Inflammatory macrophage treated with lipopolysaccharide for 4 hours (primary cell): ENCODE results near the gene PLA2G6.
"Not testable (repeated sequence)": the region's sequence is repeated elsewhere in the genome, so short reads cannot be mapped to it uniquely, and the experiment has no call there.

Experiments used
- DNase-seq: peaks from one replicate; pipeline ENCODE4 v3.0.0-alpha.2; 2020

Gene PLA2G6

DNA sequence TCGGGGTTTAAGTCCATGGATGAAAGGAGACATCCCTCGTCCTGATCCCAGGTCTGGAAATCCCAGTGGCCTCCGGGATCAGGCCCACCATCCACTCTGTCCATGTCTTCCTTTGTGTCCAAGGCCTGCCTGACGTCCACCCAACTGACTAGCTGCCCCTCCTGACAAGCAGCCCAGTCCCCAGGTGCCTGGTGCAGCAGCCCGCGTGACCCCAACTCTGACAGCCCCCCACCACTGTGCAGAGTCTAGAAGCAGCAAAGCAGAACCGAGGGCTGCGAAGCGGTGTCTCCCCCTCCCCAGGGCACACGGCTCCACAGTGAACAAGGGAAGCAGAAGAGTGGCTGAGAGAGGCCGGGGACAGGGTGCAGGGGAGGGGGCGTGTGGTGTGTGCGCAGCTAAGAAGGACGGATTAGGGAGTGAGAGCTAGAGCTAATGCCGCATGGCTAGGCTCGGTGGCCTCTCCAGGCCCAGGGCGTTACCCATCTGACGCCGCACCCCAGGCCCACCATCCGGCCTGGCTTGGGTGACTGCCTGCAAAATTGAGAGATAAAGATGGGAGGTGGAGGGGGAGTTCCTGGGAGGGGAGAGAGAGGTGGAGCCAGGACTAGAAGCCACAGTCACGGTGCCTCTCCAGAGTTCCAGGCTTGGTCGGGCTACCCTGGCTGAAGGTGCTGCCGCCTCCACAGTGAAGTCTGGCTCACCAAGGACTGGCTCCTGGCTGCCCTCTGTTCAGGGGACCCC is 54.5 kb downstream of the PLA2G6 start:
- DNase-seq: no peak

GRCh38 chr22:38125751-38126201 is 55.9 kb downstream of the PLA2G6 start:
- no peak for DNase-seq

- no peak for DNase-seq
Observed at GRCh38 chr22:38125038-38125610, 56.5 kb downstream of the PLA2G6 start.

DNA sequence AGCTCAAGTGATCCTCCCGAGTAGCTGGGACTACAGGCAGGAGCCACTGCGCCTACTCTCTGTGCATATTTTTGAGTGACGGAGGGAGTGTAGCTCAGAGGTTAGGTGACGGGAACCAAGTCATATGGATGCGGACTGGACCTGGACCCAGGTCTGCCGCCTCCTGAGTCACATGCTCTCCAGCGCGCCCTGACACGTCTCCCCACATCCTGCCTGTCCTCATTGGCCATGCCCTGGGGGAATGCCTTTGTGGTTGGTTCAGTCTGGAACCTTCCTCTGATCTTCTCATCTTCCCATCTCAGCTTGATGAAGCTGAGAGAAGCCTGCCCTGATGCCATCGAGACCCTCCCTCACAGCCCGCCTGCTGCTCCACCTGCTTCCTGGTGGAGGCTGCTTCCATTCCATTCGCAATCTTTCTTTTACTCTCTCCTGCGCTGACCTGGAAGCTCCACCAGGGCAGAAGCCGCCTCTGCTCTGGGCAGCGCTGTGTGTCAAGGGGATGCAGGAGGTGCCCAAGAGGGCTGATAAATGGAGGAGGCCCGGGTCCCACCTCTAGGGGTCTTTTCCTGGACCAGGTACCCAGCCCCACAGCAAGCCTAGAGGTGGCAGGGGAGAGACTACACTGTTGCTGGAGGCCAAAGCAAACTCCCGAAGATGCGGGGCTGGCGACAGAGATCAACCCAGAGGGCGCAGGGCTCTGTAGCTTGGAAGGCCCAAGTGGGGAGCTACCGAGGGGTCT is 57.2 kb downstream of the PLA2G6 start:
- DNase-seq: no peak

DNA sequence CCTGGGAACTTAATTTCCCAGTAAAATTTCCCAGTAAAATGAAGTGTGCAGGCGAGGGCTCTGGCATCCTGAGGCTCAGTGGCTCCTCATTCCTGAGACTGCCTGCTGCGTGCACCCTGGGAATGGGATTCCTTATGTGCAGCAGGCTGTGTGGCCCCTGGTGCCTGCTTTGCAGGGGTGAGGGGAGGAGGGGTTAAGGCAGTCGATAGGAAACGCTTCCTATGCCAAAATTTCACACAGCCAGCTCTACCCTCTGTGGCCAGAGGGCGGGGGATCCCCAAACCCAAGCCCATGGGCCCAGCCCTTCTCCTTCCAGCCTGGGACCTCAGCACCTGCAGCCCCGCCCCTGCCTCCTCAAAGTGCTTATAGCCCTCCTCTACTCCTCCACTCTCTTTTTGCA is 59.0 kb downstream of the PLA2G6 start:
- no peak for DNase-seq

DNA sequence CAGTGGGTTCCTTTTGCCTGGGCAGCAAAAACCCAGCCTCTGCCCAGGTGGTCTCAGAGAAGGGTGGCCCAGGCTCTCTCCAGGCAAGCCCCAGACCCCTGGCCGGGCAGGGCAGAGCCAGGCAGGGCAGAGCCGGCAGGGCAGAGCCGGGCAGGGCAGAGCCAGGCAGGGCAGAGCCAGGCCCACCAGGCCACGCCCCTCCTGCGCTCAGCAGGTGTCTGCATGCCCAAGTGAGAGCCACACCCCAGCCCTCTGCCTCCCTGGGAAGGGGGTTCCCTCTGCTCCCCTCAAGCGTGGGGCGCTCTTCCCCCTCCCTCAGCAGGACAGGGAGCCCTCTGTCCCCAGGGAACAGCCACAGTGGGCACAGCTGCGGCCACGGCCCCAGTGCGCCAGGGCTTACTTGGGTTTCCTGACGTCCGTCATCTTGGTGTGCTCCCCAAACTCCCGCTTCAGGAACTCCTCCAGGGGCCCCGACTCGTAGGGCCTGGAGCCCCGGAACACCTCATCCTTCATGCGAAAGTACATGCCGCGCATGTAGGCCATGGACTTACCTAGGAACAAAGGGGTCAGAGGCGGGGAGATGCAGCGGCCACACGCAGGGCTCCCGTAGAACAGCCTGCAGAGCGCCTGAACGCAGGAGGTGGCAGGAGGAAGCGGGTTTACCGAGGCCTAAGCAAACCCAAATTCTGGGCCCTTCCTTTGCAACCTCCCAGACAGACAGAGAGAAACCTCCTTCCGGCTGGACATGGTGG is 61.1 kb downstream of the PLA2G6 start:
- no peak for DNase-seq

GRCh38 chr22:38118747-38119146 is 62.9 kb downstream of the PLA2G6 start:
- not testable (repeated sequence) for DNase-seq

- DNase-seq: no peak
Observed at GRCh38 chr22:38118182-38118581, 63.4 kb downstream of the PLA2G6 start.

- DNase-seq: not testable (repeated sequence)
Observed at GRCh38 chr22:38117556-38117955, 64.1 kb downstream of the PLA2G6 start.

DNA sequence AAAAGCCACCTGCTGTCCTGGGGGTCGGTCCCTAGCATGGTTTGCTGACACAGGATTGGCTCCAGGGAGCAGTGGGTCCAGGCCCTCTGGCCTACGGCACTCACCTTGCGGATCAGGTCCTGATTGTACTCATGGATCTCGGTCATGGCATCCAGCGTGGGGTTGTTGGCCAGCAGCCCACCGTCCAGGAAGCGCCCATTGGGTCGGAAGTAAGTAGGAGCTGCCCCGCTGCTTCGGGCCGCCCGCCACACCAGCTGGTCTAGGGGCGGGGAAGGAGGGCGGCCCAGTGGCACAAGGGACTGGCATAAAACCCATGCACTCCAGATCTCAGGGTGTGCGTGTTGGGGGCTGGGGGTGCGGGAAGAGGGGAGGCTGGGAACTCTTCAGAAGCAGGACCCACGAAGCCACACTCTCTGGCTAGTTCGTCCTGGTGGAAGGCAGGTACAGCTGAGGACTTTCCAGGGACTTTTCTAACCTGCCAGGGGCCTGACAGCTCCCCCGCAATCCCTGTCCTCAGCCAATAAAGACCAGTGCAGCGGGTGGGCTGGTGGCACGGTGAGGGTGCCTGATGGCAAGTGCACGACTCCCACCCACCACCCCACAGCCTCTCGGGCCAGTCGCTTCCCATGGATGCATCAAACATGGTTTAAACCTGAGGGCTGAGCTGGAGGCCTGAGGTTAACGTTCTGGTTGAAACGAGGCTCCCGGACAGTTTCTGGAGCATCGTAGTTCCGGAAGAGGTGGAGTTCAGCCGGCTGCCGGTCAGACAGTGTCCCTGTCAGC is 66.0 kb downstream of the PLA2G6 start:
- no peak for DNase-seq

- peak; percentile 77 for DNase-seq
Observed at GRCh38 chr22:38114484-38115398, 66.9 kb downstream of the PLA2G6 start.

- DNase-seq: no peak
Observed at GRCh38 chr22:38112381-38112780, 69.2 kb downstream of the PLA2G6 start.

DNA sequence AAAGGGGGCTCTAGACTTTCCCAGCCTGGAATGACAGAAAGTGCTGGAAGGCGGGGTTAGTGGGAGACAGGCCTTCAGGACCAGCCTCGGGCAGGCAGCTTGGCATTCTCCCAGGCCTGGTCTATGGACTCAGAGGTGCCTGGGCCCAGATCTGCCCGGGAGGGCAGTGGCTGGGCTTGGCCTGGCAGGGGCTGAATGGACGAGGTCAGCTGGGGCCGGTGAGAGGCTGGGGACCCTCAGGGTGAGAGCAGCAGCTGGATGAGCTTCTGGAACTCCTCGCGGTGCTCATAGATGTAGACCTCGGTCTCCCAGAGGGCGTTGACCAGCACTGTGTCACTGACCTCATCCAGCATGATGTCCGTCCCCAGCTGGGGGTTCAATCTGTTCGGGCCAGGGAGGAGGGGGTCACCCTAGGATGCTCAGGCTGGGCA is 69.7 kb downstream of the PLA2G6 start:
- DNase-seq: no peak

DNA sequence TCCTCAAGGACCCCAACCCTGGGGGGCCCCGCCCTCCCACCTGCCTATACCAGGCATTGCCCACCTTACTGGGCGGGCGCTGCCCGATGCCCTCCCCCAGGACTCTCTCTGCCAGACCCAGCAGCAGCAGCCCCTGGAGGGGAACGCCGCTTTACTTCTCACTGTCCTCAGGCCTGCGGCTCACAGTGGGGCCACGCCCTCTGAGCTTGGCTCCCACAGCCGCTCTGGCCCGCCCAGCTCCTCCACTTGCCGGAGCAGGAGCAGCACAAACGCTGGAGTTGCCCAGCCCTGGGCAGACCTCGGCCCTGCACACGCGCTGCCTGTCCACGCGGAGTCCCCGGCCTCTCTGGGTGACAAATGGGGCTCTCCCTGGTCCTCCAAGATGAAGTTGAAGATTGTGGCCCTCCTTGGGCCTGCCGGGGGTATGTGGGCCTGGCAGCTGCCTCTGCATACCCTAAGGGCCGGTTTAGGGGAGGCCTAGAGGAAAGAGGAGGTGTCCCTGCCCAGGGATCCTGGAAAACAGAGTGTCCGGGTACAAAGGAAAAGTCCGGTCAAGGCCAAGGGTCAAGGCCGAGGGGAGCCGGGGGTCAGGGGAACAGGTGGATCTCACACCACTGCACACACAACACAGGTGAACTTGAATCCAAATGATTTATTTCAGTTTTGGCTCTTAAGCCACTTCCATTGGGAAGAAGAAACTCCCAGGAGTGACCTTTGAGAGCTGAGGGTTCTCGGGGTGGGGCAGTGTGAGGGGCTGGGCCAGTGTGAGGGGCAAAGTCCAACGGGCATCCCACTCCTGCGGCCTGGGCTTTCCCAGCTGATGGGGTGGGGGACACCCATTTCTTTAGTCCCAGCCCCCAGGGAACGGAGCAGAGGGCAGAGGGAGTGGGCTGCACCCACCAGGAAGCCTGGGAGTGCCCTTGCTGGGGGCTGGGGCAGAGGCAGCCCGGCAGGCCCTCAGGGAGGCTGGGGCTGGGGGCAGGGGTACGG is 70.5 kb downstream of the PLA2G6 start:
- DNase-seq: no peak

DNA sequence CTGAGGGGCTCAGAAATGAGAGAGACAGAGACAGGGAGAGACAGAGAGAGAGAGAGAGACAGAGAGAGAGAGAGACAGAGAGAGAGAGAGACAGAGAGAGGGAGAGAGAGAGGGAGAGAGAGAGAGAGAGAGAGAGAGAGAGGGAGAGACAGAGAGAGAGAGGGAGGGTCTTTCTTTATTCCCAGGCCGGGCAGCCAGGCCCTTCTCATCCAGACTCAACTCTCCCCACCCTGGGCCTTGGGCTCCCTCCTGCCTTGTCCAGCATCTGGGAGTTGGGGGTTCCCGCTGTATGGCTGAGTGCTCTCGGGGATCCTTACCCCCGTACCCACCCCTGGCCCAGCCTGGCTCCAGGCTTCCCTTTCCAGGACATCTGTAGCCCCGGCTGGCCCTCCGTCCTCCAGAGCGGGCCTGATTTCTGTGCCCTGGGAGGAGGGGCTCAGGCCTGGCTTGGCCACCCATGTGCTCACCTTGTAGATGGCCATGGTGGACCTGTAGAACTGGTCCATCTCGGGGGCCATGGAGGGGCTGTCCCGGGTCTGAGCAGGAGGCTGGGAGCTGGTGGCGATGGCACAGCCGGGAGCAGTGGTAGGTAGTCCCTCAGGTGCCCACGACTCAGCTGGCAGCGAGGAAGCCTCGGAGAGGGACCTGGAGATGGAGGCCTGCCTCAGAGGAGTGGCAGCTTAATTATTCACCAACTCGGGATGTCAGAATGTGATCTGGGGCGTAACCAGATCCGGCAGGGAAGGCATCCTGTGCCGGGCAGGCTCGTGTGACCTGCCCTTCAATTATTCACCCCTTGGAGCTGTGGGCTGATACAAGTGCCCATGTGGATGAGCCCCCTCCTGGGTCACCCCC is 71.4 kb downstream of the PLA2G6 start, which contains the start of gene BAIAP2L2:
Gene BAIAP2L2 (minus strand): TSS at position 677 of the 855 bp plus-strand sequence. CDS start 159 bp downstream, at position 518.
- no peak for DNase-seq

- no peak for DNase-seq
Observed at GRCh38 chr22:38109371-38110001, 72.1 kb downstream of the PLA2G6 start.

DNA sequence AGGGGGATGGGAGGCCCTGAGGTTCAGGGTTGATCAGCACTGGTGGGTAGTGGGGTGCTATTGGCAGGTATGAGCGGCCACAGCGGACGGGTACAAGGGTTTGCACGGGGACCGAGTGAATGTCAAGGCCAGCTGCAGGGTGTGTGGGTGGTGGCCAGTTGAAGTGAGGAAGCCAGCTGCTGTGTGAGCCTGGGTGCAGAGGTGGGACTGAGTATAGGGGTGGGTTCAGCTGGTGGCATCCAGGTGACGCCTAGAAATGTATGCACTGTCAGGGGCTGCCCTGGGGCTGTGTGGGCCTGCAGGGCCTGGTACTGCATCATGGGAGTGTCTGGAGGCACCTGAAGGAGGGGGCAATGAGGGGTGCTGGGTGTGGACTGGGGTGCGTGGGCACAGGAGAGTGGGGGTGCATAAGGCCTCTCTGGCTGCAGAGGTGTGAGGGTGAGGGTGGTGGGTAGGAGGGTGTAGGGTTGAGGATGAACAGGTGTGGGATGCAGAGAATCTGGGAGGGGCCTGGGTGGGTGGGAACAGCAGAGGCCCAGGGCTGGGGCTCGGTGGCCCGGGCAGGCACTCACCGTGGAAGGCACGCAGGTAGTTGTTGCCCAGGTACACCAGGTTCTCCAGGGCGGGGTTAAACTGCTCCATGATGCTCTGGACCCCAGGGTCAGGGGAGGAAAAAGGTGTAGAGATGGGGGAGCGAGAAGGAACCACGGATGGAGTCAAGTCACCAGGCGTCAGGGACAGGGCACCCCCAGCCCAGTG is 72.9 kb downstream of the PLA2G6 start:
- DNase-seq: no peak
